Cardiac fibroblast (primary cell): ENCODE measurements around the gene MBLAC1.
A peak's percentile ranks its signal among the peaks of the same experiment; 100 is the strongest.

Experiments
- DNase-seq, 2 donors: peaks; one replicate each; pipeline versions ENCODE4 v3.0.0 to v3.0.0-alpha.2; 2010; ENCODE audit warnings: low read depth in 2 of 2
- H3K4me3 ChIP-seq, 2 donors: replicated peaks in 1 of 2; 1 replicate in 1 of 2; 2 replicates in 1 of 2; pipeline ENCODE4 v1.5.1; 2011; ENCODE audit warnings: low read depth in 2 of 2, low read length in 2 of 2, mild to moderate bottlenecking in 2 of 2, moderate library complexity in 1 of 2
- TF ChIP-seq, protein P1 (sequence below): IDR thresholded peaks from one replicate; pipeline ENCODE4 v1.5.1; 2011; ENCODE audit warnings: low read depth, mild to moderate bottlenecking, low read length, inconsistent platforms

The MBLAC1 gene, protein sequence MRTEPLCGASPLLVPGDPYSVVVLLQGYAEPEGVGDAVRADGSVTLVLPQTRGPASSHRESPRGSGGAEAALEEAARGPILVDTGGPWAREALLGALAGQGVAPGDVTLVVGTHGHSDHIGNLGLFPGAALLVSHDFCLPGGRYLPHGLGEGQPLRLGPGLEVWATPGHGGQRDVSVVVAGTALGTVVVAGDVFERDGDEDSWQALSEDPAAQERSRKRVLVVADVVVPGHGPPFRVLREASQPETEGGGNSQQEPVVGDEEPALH

DNA sequence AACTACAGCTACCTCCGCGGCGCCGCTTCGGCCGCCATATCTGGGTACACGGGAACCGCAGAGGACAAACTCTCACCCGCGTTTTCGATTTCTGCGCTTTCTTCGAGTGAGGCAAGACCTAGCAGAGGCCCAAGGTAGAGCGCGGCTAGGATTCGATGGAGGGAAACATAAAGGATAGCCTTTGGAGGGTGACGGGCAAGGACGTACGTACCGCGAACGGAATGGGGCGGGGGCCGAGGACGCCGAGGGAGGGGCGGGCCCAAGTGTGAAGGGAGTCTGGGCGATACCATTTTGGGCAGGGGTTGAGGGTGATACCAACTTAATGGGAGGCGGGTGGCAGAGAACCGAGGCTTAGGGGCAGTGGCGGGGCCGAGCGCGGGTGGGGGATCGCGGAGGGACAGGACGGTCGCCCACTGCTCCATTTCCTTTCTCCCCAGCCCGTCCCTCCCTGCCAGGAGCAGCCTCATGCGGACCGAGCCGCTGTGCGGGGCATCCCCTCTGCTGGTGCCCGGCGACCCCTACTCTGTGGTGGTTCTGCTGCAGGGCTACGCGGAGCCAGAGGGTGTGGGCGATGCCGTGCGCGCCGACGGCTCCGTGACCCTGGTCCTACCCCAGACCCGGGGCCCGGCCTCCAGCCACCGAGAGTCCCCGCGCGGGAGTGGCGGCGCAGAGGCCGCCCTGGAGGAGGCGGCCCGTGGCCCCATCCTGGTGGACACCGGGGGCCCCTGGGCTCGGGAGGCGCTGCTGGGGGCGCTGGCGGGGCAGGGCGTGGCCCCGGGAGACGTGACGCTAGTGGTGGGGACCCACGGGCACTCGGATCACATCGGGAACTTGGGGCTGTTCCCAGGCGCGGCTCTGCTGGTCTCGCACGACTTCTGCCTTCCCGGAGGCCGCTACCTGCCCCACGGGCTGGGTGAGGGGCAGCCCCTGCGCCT is at the start of gene MBLAC1:
TSS of gene MBLAC1 (plus strand) at position 37 of the 935 bp plus-strand sequence. CDS start at position 466, 429 bp downstream.
- TF ChIP-seq, protein P1, sequence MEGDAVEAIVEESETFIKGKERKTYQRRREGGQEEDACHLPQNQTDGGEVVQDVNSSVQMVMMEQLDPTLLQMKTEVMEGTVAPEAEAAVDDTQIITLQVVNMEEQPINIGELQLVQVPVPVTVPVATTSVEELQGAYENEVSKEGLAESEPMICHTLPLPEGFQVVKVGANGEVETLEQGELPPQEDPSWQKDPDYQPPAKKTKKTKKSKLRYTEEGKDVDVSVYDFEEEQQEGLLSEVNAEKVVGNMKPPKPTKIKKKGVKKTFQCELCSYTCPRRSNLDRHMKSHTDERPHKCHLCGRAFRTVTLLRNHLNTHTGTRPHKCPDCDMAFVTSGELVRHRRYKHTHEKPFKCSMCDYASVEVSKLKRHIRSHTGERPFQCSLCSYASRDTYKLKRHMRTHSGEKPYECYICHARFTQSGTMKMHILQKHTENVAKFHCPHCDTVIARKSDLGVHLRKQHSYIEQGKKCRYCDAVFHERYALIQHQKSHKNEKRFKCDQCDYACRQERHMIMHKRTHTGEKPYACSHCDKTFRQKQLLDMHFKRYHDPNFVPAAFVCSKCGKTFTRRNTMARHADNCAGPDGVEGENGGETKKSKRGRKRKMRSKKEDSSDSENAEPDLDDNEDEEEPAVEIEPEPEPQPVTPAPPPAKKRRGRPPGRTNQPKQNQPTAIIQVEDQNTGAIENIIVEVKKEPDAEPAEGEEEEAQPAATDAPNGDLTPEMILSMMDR = no peak
- peak; percentile 95 to 97 for DNase-seq
- H3K4me3 ChIP-seq = peak within 1 kb of the TSS; percentile 88 to 97

DNA sequence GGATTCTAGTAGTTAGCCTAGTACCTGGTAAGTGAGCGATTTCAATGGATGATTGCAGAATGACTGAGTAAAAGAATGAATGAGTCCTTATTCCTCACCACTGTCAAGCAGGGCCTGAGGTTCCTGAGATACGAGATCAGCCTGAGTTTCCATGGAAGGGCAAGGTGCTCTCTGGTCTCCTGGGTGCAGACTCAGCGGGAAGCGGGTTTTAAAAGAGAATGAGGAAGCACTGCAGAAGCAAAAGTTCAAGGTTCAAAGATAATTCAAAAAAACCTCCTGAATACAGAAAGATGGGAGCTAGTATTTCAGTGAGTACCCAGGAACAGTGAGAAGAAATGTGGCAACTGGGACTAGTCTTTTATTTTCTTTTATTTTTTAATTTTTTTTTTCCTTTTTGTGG is 49.6 kb upstream of the MBLAC1 start:
- DNase-seq = no peak
- TF ChIP-seq, protein P1 = no peak
- H3K4me3 ChIP-seq = no peak overlapping the region

DNA sequence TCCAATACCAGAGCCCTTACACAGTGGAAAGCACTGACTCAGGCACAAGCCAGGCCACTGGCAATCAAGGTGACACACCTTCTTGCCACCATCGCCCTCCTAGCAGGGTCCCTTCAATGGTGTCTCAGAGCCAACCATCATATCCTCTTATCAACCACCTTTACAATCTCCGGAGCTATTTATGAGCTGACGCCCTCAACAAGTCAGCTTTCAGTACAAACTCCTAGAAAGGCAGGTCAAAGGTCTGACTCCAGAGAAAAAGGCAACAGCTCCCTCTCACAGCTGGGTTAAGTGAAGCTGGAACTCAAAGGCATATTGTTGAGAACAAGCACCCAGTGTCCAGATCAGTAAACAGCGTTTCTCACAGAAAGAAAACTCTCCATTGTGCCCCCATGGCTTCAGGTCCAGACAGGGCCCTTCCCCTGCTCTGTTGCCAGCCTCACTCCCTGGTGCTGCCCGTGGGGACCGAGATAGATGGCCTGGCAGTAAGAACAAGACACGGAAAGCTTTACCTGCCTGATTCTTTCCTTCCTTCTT is 47.7 kb upstream of the MBLAC1 start:
- no peak for DNase-seq
- TF ChIP-seq, protein P1 = no peak
- no peak overlapping the region for H3K4me3 ChIP-seq

GRCh38 chr7:100080907-100081534 is 45.7 kb upstream of the MBLAC1 start:
- no peak for DNase-seq
- TF ChIP-seq, protein P1 = no peak
- peak overlapping the region; percentile 82 to 95 for H3K4me3 ChIP-seq

DNA sequence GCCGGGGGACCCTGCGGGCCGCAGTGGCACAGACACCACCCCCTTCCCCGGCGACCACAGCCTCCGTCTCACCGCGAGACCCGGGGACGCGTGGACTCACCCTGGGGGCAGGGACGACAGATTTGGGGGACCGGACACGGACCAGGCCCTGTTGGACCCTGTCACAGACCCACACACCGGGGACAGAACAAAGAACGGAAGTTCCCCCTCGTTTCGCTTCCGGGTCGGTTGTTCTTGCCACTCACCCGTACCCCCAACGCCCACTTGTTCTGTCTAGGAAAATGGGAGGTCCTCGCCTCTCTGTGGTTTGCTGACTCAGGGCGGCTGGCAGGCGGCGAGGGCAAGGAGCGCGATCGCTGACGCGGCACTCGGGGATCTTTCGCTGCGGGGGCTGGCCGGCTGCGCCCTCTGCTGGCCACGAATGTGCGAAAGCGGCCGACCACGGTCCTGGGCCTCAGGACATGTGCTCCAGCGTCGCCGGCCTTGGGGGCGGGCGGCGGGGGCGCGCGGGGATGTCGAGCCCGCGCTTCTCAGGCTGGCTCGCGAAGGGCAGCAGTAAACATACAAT is 45.1 kb upstream of the MBLAC1 start, which contains the start of gene ZNF3:
TSS of gene ZNF3 (minus strand) at position 189 of the 568 bp plus-strand sequence. CDS start 4,366 bp downstream, outside the sequence.
- peak; percentile 99 for DNase-seq
- TF ChIP-seq, protein P1 = peak; percentile 74
- H3K4me3 ChIP-seq = peak within 1 kb of the TSS; percentile 82 to 95

- no peak overlapping the region for H3K4me3 ChIP-seq
- TF ChIP-seq, protein P1 = no peak
- no peak for DNase-seq
Observed at GRCh38 chr7:100082978-100083377, 43.8 kb upstream of the MBLAC1 start.
